HG02763 (cell line): ENCODE measurements around the gene GFM1.
"Not testable (repeated sequence)": the region's sequence is repeated elsewhere in the genome, so short reads cannot be mapped to it uniquely, and the experiment has no call there.

Experiments
- ATAC-seq: cut with Tn5 transposase; IDR thresholded peaks from one replicate; pipeline ENCODE4 v1.9.1; 2021; ENCODE audit warnings: mild to moderate bottlenecking, moderate library complexity; ENCODE audit not compliant: unreplicated experiment

GFM1 gene

GRCh38 chr3:158672215-158673176 lies 28.2 kb downstream of the GFM1 start, which contains the start of gene LXN:
Gene LXN, minus strand, starts transcription at chr3:158672648. Its CDS starts 170 bp downstream, at chr3:158672478.
- peak; percentile 100 for ATAC-seq

- no peak for ATAC-seq
These were observed 34.4 kb downstream of the GFM1 start for GRCh38 chr3:158678687-158679086.

GRCh38 chr3:158679547-158680000 lies 35.2 kb downstream of the GFM1 start:
- ATAC-seq = no peak

GRCh38 chr3:158680861-158681260 lies 36.5 kb downstream of the GFM1 start:
- no peak for ATAC-seq

- ATAC-seq = no peak
These were observed 39.1 kb downstream of the GFM1 start for GRCh38 chr3:158683230-158683962.

GRCh38 chr3:158685159-158685558 lies 40.8 kb downstream of the GFM1 start:
- ATAC-seq = no peak

- not testable (repeated sequence) for ATAC-seq
These were observed 49.6 kb downstream of the GFM1 start for GRCh38 chr3:158693866-158694456.

- no peak for ATAC-seq
These were observed 52.3 kb downstream of the GFM1 start for GRCh38 chr3:158696618-158697017.

- ATAC-seq = no peak
These were observed 56.2 kb downstream of the GFM1 start for GRCh38 chr3:158700559-158700958.

- no peak for ATAC-seq
These were observed 57.2 kb downstream of the GFM1 start for GRCh38 chr3:158701420-158702065.

GRCh38 chr3:158702815-158703481 lies 58.6 kb downstream of the GFM1 start:
- ATAC-seq = no peak

- no peak for ATAC-seq
These were observed 59.2 kb downstream of the GFM1 start for GRCh38 chr3:158703566-158703965.

- no peak for ATAC-seq
These were observed 65.3 kb downstream of the GFM1 start for GRCh38 chr3:158709666-158710083.

GRCh38 chr3:158710601-158711000 lies 66.3 kb downstream of the GFM1 start:
- ATAC-seq = no peak

- no peak for ATAC-seq
These were observed 67.6 kb downstream of the GFM1 start for GRCh38 chr3:158711886-158712285.

- no peak for ATAC-seq
These were observed 68.1 kb downstream of the GFM1 start for GRCh38 chr3:158712443-158712842.

- no peak for ATAC-seq
These were observed 68.8 kb downstream of the GFM1 start for GRCh38 chr3:158713094-158713499.

- no peak for ATAC-seq
These were observed 73.2 kb downstream of the GFM1 start for GRCh38 chr3:158717576-158717975.

- ATAC-seq = no peak
These were observed 74.3 kb downstream of the GFM1 start for GRCh38 chr3:158718490-158719170.

- ATAC-seq = no peak
These were observed 77.8 kb downstream of the GFM1 start for GRCh38 chr3:158722108-158722507.
